HG02759 (cell line): ENCODE measurements around the gene MAPKAPK3.

Experiments
- ATAC-seq: cut with Tn5 transposase; IDR thresholded peaks from one replicate; pipeline ENCODE4 v1.9.1; 2021; ENCODE audit warnings: mild to moderate bottlenecking, moderate library complexity; ENCODE audit not compliant: unreplicated experiment

MAPKAPK3 gene

DNA sequence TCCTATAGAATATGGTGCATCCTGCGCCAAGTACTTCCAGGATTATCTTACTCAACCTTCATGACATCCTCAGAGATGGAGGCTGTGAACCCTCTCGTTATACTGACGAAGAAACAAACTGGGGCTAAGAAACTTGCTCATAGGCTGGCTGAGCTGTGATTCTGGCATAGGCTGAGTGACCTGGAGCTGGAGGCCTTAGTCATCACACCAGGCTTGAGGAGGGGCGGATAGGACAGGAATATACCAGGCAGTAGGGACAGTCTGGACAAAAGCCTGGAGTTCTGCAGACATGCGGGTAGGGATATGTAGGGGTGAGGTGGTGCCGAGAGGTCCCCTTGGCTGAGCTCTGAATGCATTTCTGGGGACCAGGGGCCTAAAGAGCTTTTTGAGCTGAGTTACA lies 29.6 kb upstream of the MAPKAPK3 start:
- no peak for ATAC-seq

GRCh38 chr3:50587806-50588758 lies 28.9 kb upstream of the MAPKAPK3 start:
- ATAC-seq: peak; percentile 37

DNA sequence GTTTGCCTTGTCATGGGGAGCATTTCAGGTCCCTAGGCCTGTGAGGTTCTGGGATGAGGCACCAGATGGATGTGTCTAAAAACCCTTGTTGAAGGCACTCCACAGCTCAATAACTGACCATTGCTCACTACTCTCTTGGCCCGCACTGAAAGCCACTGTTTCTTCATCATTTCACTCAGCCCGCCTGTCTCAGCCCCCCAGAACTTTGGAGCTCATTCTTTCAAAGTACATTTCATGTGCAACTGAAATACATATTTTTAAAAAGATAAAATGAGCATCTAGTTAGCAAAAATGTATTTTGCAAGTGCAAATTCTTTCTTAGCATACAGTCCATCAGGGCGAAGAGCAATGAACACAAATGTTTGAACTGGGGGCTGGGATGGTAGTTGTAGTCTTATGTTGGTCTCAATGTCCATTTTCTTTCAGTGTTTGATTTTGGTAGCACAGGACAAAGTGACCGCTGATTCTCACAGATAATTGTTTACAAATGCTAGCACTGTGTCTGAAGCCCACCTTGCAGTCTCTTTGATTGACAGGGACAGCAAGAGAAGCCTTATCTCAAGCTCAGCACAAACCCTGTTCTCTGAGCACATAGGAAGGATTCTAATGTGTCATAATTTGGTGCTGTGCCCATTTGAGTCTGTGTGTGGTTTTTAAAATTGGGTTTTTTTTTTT lies 28.1 kb upstream of the MAPKAPK3 start:
- no peak for ATAC-seq

GRCh38 chr3:50591196-50591741 lies 25.7 kb upstream of the MAPKAPK3 start:
- ATAC-seq: no peak

DNA sequence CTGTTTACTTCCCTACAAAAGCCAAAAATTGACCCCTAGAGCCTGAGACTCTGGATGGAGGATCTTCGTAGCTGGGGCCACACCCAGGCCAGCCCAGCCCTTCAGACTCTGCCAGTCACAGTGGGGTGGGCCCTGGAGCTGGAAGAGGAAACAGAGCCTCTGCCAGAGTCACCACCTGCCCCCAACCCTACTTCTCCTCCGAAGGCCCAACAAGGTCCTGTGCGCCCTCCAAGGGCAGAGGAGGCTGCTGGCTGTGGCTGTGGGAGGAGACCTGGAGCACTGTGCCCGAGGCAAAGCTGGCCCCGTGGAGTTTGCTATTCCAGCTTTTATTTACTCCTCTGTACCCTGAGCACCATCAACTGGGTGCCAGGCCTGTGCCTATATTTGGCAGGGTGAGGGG lies 24.4 kb upstream of the MAPKAPK3 start:
- ATAC-seq: no peak

GRCh38 chr3:50594253-50594785 lies 22.6 kb upstream of the MAPKAPK3 start:
- ATAC-seq: no peak

GRCh38 chr3:50599115-50599715 lies 17.7 kb upstream of the MAPKAPK3 start:
- ATAC-seq: no peak

DNA sequence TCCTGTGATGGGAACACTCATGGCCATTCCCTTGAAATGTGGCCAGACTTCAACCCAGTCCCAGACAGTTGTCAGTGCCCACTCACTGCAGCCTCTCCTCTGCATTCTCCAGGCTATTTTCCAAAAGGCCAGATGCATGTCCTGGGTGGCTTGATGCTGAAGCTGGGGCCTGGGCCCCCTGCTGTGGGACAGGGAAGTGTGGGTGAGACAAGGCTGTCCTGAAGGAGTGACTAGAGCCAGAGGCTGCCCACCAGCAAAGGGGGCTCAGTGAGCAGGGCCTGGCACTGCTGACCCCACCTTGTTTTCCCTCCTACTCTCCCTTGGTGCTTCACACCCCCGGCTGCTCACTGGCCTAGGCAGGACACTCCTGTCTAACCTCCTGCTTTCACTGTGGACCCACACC lies 17.2 kb upstream of the MAPKAPK3 start:
- ATAC-seq: no peak

- ATAC-seq: no peak
Measured at GRCh38 chr3:50600141-50600753, 16.7 kb upstream of the MAPKAPK3 start.

GRCh38 chr3:50600841-50601591 lies 15.9 kb upstream of the MAPKAPK3 start:
- peak; percentile 75 for ATAC-seq

DNA sequence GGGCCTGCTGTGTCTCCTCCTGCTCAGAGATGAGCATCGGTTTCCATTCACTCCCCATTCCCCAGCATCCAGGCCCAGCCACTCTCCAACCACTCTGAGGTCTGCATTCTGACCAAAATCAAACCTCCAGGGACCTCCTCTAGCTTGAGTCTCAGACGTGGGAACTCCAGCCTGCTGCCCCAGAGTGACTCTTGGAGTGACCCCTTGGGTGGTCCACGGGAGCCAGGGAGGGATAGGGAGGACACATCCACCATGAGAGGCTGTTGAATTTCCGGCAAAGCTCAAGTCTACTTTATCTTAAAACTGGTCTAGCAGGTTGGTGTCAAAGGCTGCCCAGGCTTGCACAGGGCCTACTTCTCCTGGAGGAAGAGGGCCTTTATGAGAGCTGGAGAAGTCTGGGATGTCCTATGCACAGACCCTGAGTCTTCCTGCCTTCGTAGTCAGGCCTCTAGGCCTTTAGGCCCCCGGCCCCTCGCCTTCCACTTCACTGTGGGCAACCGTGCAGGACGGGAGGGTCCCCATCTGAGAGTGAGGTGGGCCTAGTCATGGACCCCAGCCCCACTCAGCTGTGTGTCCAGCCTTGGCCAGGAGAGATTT lies 14.3 kb upstream of the MAPKAPK3 start:
- ATAC-seq: no peak

- no peak for ATAC-seq
Measured at GRCh38 chr3:50603261-50604109, 13.5 kb upstream of the MAPKAPK3 start.

- ATAC-seq: no peak
Measured at GRCh38 chr3:50604110-50604621, 12.8 kb upstream of the MAPKAPK3 start.

- no peak for ATAC-seq
Measured at GRCh38 chr3:50604628-50605588, 12.0 kb upstream of the MAPKAPK3 start.

DNA sequence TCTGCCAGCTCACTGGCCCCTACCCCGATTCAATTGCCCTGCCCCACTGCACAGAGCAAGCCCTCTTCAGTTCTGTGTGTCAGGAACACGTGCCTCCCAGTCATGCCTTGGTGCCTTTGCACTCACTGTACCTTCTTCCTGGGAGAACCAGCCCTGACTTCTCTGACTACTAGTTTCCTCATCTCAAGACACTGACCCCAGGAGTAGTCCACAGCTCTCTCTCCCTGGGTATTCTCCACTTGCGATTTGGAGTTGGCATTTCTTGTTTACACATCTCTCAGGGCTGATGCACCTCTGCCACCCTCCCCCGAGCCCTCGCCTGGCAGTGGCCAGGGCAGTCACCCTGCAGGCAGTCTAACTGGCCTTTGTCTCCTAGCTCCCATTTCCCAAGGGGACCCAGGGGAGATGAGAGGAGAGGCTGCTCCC lies 11.0 kb upstream of the MAPKAPK3 start:
- ATAC-seq: no peak

DNA sequence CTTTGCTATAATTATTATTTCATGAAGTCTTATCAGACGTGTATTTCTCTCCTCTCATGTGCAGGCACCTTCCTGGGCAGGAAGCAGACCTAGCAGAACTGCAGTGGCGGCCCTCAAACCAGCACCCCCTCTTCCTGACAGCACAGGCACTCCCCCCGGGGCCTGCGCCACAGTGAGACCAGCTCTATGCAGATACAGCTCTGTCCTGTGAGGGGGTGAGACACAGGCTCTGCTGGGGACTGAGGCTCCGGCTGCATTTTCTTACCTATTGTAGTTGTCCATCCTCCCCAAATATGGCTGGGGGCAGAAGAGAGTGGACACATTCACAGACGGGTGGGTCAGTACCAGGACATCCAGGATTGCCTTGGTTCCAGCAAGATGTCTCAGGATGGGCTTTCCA lies 10.4 kb upstream of the MAPKAPK3 start:
- ATAC-seq: no peak
